ENCODE data around the gene EFL1. TPM values are rescaled to one million over a fixed set of nuclear protein-coding genes. Genes with fewer than 3 reads are reported as not detected.
"Not testable (repeated sequence)": the region's sequence is repeated elsewhere in the genome, so short reads cannot be mapped to it uniquely, and the experiment has no call there.

EFL1 gene
- total RNA-seq, 1 donor from 2014 or later, result 18.1 TPM

DNA sequence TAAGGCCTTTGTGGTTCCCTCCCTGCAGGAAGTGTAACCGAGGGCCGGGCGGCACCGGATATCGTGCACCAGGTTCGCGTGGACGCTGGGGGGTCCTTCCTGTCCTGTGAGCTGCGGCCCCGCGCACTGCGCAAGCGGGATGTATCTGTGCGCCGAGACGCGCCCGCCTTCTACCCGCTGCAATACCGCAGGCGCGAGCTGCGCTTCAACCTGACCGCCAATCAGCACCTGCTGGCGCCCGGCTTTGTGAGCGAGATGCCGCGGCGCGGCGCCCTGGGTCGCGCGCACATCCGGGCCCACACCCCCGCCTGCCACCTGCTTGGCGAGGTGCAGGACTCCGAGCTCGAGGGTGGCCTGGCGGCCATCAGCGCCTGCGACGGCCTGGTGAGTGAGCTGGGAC lies 36.0 kb upstream of the EFL1 start:
- Mint-ChIP-seq H3K4me3 (no peak overlapping the region), H3K4me1 (peaks cover 2% of the 10 kb centered on the region), H3K9me3 (no peaks in the 10 kb centered on the region), H3K36me3 (ENCODE audit: low read depth) (no peaks in the 10 kb centered on the region), H3K27ac (no peak overlapping the region), H3K27me3 (peaks cover 9% of the 10 kb centered on the region)
- TF ChIP-seq, protein P1, sequence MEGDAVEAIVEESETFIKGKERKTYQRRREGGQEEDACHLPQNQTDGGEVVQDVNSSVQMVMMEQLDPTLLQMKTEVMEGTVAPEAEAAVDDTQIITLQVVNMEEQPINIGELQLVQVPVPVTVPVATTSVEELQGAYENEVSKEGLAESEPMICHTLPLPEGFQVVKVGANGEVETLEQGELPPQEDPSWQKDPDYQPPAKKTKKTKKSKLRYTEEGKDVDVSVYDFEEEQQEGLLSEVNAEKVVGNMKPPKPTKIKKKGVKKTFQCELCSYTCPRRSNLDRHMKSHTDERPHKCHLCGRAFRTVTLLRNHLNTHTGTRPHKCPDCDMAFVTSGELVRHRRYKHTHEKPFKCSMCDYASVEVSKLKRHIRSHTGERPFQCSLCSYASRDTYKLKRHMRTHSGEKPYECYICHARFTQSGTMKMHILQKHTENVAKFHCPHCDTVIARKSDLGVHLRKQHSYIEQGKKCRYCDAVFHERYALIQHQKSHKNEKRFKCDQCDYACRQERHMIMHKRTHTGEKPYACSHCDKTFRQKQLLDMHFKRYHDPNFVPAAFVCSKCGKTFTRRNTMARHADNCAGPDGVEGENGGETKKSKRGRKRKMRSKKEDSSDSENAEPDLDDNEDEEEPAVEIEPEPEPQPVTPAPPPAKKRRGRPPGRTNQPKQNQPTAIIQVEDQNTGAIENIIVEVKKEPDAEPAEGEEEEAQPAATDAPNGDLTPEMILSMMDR (IDR thresholded peaks at IDR 0.05), result no peak
- no peak for DNase-seq
- ATAC-seq (ENCODE audit: low read depth), result peak; percentile 31
- intact Hi-C loops (cut with micrococcal nuclease), result no loop called here
- POLR2A ChIA-PET, result no interaction called here
- CTCF ChIA-PET, result no interaction called here

DNA sequence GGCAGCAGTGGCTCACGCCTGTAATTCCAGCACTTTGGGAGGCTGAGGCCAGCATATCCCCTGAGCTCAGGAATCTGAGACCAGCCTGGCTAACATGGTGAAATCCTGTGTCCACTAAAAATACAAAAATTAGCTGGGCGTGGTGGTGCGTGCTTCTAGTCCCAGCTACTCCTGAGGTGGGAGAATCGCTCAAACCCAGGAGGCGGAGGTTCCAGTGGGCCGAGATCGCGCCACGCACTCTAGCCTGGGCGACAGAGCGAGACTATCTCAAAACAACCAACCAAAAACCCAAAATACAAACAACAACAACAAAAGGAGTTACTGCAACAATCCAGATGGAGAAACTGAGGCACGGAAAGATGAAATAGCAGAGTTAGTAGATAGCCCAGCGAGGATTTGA lies 35.5 kb upstream of the EFL1 start:
- peaks cover 9% of the 10 kb centered on the region for H3K27me3 Mint-ChIP-seq
- no peaks in the 10 kb centered on the region for H3K36me3 Mint-ChIP-seq (ENCODE audit: low read depth)
- intact Hi-C loops (cut with micrococcal nuclease), result no loop called here
- H3K4me1 Mint-ChIP-seq, result peaks cover 2% of the 10 kb centered on the region
- no peak overlapping the region for H3K4me3 Mint-ChIP-seq
- TF ChIP-seq, protein P1 (IDR thresholded peaks at IDR 0.05), result no peak
- CTCF ChIA-PET, result no interaction called here
- POLR2A ChIA-PET, result no interaction called here
- DNase-seq (no peak), ATAC-seq (ENCODE audit: low read depth) (no peak)
- H3K27ac Mint-ChIP-seq, result no peak overlapping the region
- H3K9me3 Mint-ChIP-seq, result no peaks in the 10 kb centered on the region

DNA sequence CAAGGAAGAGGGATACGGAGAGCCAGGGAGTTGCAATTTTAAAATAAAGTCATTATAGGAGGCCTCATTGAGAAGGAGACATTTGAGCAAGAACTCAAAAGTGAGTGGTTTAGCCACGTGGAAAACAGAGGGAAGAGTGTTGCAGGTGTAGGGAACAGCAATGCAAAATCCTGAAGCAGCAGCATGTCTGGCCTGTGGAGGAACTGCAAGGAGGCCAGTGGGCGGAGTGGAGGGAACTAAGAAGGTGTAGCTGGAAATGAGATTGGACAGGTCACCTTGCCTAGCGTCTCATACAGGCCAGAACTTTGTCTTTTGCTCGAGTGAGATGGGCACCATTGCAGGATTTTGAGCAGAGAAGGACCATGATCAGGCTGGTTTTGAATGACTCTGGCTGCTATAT lies 35.0 kb upstream of the EFL1 start:
- H3K4me3 Mint-ChIP-seq, result no peak overlapping the region
- CTCF ChIA-PET, result no interaction called here
- POLR2A ChIA-PET, result no interaction called here

DNA sequence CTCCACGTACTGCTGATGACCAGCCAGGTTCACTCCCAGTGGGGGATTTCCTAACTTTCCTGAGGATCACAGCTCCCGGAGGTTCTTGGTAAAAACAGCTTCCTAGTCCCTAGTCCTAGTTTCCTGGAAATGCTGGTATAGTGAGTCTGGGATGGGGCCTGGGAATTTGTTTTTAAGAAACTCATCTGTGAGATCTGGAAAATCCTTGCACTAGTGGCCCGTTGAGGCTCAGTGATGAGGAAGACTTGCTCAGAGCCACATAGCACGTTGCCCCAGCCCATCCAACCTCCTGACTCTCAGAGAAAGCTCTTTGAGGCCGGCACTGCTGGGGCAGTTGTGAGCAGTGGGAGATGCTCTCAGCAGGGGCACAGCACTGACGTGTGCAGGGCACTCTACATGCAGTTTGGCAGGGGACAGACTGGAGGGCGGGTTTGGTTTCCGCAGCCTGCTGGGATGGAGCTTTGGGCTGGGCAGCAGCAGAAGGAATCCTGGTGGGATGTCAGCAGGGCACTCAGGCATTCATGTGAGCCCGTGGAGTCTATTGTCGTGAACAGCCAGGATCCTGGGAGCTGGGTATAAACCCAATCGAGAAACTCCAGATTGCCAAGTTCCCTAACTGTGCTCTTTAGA lies 31.6 kb upstream of the EFL1 start:
- H3K4me3 Mint-ChIP-seq, result no peak overlapping the region
- CTCF ChIA-PET, result no interaction called here
- H3K4me1 Mint-ChIP-seq, result peaks cover 2% of the 10 kb centered on the region
- H3K9me3 Mint-ChIP-seq, result peaks cover 6% of the 10 kb centered on the region
- TF ChIP-seq, protein P1 (IDR thresholded peaks at IDR 0.05), result no peak
- intact Hi-C loops (cut with micrococcal nuclease), result no loop called here
- no peaks in the 10 kb centered on the region for H3K36me3 Mint-ChIP-seq (ENCODE audit: low read depth)
- no peak for ATAC-seq (ENCODE audit: low read depth)
- H3K27me3 Mint-ChIP-seq, result peaks cover 4% of the 10 kb centered on the region
- no peak overlapping the region for H3K27ac Mint-ChIP-seq
- no peak for DNase-seq
- POLR2A ChIA-PET, result no interaction called here

More for the DNA sequence above, 35.0 kb upstream of the EFL1 start:
- DNase-seq (no peak), ATAC-seq (ENCODE audit: low read depth) (no peak)
- Mint-ChIP-seq H3K27me3 (peaks cover 9% of the 10 kb centered on the region), H3K27ac (no peak overlapping the region), H3K9me3 (no peaks in the 10 kb centered on the region), H3K4me1 (peaks cover 2% of the 10 kb centered on the region), H3K36me3 (ENCODE audit: low read depth) (no peaks in the 10 kb centered on the region)
- TF ChIP-seq, protein P1 (IDR thresholded peaks at IDR 0.05), result no peak
- intact Hi-C loops (cut with micrococcal nuclease), result no loop called here

DNA sequence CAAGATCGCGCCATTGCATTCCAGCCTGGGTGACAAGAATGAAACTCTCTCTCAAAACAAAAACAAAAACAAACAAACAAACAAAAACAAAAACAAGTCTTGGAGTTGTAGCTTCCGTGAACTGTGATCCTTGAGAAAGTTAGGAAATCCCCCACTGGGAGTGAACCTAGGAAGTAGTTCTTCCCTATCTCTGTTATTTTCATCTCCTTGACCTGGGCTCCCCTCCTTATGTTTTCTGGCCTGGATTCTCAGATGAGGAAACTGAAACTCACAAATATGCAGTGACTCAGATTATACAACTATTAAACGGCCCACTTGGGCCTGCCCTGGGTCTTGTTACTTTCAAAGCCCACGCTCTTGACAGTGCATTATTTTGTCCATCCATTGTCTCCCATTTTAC lies 29.7 kb upstream of the EFL1 start:
- peaks cover 12% of the 10 kb centered on the region for H3K9me3 Mint-ChIP-seq
- POLR2A ChIA-PET, result no interaction called here

DNA sequence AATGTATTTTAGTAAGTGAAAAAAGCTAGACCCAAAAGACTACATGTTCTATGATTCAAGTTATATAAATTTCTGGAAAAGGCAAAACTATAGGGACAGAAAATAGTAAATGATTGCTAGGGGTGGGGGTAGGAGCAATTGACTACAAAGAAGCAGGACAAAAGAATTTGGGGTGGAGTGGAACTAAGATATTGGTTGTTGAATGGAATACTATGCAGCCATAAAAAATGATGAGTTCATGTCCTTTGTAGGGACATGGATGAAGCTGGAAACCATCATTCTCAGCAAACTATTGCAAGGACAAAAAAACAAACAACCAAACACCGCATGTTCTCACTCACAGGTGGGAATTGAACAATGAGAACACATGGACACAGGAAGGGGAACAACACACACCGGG lies 25.7 kb upstream of the EFL1 start:
- POLR2A ChIA-PET; DNase-seq; H3K4me3 Mint-ChIP-seq; intact Hi-C loops (cut with micrococcal nuclease); CTCF ChIA-PET; H3K27ac Mint-ChIP-seq; H3K36me3 Mint-ChIP-seq (ENCODE audit: low read depth); ATAC-seq (ENCODE audit: low read depth); H3K27me3 Mint-ChIP-seq: not testable (repeated sequence)
- Mint-ChIP-seq H3K4me1 (peaks cover 18% of the 10 kb centered on the region), H3K9me3 (peaks cover 12% of the 10 kb centered on the region)

More for the DNA sequence above, 29.7 kb upstream of the EFL1 start:
- H3K27me3 Mint-ChIP-seq, result peaks cover 4% of the 10 kb centered on the region
- TF ChIP-seq, protein P1 (IDR thresholded peaks at IDR 0.05), result no peak
- intact Hi-C loops (cut with micrococcal nuclease), result no loop called here
- DNase-seq (no peak), ATAC-seq (ENCODE audit: low read depth) (no peak)
- CTCF ChIA-PET, result no interaction called here
- peaks cover 3% of the 10 kb centered on the region for H3K36me3 Mint-ChIP-seq (ENCODE audit: low read depth)
- peaks cover 5% of the 10 kb centered on the region for H3K4me1 Mint-ChIP-seq
- no peak overlapping the region for H3K27ac Mint-ChIP-seq
- no peak overlapping the region for H3K4me3 Mint-ChIP-seq

DNA sequence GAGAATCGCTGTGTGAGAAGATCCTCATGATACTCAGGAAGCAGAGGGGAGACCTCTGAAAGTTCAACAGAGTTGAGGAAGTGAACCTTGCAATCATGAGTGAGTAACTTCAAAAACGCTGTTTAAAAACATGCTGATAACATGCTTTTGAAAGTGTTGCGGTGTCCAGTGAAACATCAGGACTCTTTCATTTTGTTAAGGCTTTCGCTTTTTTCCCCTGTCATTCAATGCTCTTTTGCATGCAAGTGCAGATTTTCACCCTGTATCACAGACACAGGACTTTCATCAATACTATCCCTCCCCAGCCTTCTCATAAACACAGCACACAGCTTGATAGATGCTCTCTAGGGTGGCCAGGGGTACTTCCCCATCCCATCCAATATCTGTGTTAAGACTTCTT lies 23.9 kb upstream of the EFL1 start:
- H3K36me3 Mint-ChIP-seq (ENCODE audit: low read depth); ATAC-seq (ENCODE audit: low read depth); H3K27ac Mint-ChIP-seq; POLR2A ChIA-PET; H3K4me3 Mint-ChIP-seq; DNase-seq; CTCF ChIA-PET; intact Hi-C loops (cut with micrococcal nuclease); H3K27me3 Mint-ChIP-seq: not testable (repeated sequence)
- H3K9me3 Mint-ChIP-seq, result peaks cover 12% of the 10 kb centered on the region
- H3K4me1 Mint-ChIP-seq, result peaks cover 18% of the 10 kb centered on the region

DNA sequence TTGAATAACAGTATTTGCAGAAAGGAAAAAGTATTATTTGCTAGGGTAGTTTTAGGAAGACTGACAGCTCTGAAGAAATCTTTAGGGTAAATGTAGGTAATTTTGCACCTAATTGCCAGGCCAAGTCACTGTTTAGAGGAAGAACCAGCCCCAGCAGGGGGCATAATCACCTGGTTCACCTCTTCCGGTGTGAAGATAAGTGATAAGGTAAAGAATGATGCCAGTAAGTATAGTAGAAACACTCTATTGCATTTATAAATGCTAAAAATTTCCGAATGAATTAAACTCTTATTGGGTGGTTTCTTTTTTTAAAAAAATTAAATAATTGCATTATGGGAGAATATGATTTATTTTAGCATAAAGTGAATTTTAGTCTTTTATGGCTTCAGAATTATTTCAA lies 21.8 kb upstream of the EFL1 start:
- CTCF ChIA-PET; H3K9me3 Mint-ChIP-seq; DNase-seq; H3K4me3 Mint-ChIP-seq; intact Hi-C loops (cut with micrococcal nuclease); H3K36me3 Mint-ChIP-seq (ENCODE audit: low read depth); POLR2A ChIA-PET; ATAC-seq (ENCODE audit: low read depth); H3K27me3 Mint-ChIP-seq; H3K27ac Mint-ChIP-seq: not testable (repeated sequence)
- peaks cover 18% of the 10 kb centered on the region for H3K4me1 Mint-ChIP-seq
